Measurements from ENCODE around the gene GDPGP1.

Gene GDPGP1

DNA sequence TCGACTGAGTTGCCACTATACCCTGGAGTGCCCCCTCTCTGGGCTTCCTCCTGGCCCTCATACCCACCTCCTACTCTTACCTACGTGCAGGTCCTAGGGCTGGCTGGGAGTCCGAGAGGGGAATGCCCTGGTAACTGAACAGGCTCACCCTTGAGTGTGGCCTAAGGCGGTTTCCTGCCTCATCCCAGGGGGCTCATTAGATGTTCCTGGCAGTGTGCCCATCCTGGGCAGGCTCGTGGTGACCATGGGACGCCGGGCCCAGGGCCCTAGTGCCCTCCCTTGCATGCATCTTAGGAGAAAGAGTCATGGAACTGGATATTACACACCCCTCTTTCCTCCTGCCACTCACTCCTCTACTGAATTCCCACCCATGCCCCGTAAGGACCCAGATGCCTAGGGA lies 30.1 kb upstream of the GDPGP1 start:
- DNase-seq = peak in 33 of 58 donors; percentile 9 to 68 (median 30)

DNA sequence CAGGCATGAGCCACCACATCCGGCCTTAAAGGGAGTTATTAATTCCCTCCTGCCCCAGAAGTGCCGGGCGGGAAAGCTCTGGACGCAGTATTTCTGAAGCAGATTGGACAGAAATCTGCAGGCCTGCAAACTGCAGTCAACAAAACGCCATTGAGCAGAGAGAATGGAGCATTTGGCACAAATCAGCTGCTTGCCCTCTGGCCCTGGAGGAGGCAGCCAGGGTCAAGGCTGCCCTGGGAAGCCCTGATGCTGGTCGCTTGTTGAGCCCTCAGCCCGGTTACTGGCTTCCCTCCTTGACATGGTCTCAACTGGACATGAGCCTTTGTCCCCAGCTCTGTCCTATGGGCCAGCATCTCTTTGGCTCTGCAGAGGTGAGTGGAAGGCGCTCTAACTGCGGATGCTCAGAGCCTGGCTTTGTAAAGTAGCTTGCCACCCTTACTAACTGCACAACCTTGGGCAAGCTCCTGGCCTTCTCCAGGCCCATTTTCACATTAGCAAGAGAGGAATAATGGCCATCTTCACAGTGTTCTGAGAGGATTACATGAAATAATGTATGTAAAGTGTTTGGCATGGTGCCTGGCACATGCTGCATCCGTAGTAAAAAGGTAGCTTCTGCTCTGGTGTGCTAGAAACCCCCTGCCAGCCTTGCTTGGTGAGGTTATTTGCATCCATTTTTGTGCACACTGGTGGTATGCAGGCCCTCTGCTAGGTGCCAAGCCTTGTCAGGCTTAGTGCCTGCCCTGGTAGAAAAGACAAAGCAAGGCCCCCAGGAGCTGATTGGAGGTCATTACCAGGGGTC lies 28.8 kb upstream of the GDPGP1 start:
- peak in 18 of 58 donors; percentile 10 to 58 (median 30) for DNase-seq

- DNase-seq = peak in 1 of 58 donors; percentile 8
Measured at GRCh38 chr15:90205886-90206285, 28.1 kb upstream of the GDPGP1 start.

GRCh38 chr15:90207252-90207651 lies 26.8 kb upstream of the GDPGP1 start:
- no peak for DNase-seq

GRCh38 chr15:90208356-90208755 lies 25.7 kb upstream of the GDPGP1 start:
- DNase-seq = no peak

- no peak for DNase-seq
Measured at GRCh38 chr15:90209591-90209990, 24.4 kb upstream of the GDPGP1 start.

DNA sequence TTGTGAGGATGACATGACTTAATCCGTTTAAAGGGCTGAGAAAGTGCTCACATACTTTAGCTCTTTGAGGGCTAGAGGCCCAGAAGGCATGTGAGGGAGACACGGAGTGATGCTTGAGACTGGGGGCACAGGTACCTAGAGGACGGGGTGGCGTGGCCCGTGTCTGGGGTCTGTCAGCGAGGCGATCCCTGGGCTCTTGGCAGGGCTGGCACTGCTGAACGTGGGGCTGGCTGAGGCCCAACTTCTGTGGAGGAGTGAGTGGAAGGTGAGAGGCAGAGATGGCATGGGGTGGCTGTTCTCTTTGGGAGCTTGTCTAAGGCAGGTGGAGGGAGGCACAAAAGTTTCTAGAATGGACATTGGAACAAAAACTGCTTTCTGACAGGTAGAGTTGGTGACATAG lies 23.4 kb upstream of the GDPGP1 start:
- DNase-seq = no peak

DNA sequence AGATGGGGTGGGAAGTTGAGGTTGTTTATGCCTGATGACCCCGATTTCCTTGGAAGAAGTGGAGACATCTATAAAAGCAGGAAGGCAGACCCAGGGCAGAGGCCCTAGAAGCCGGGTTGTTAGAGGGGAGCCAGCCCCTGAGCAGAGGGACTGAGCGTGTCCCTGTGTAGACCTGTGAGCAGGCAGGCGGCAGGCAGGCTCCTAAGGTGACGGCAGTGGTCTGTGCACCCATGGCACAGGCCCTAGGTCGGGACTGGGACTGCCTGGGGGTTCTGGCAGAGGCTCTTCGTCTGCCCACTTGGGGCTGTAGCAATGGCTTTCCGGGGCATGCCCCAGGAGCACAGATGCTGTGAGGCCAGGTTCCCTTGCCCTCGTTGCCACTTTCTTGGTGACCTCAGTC lies 23.0 kb upstream of the GDPGP1 start:
- DNase-seq = no peak

DNA sequence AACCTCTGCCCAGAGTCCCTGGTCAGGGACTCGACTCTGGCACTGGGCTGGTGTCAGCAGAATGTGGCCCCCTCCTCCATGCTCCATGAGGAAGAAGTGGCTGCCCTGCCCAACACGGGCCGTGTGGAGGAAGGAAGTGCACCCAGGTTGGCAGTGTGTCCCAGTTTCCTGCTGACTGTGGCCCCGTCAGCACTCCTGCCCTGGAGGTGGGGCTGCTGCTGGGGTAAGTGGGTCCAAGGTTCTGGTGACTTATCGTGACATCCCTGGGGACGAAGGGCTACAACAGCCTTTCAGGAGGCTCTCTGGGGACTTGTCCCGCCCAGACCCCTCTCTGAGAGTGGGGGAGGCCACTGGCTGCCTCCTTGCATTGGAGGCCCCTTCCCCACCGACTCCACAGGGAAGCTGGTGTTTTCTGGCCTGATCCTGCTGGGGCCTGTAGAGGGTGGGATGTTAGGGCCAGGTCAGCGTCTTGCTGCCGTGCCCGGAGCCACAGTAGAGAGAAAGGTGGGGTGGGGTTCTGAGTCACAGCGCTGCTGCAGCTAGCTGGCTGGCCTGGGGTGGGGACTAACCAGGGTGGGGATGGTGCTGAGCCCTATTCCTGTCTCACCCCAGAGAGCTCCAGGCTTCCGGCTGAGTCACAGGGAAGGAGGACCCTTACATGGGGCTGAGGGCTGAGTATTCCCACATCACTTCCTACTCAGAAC lies 22.4 kb upstream of the GDPGP1 start:
- DNase-seq = no peak

GRCh38 chr15:90212221-90213098 lies 21.5 kb upstream of the GDPGP1 start:
- DNase-seq = peak in 2 of 58 donors; percentile 18 to 42

DNA sequence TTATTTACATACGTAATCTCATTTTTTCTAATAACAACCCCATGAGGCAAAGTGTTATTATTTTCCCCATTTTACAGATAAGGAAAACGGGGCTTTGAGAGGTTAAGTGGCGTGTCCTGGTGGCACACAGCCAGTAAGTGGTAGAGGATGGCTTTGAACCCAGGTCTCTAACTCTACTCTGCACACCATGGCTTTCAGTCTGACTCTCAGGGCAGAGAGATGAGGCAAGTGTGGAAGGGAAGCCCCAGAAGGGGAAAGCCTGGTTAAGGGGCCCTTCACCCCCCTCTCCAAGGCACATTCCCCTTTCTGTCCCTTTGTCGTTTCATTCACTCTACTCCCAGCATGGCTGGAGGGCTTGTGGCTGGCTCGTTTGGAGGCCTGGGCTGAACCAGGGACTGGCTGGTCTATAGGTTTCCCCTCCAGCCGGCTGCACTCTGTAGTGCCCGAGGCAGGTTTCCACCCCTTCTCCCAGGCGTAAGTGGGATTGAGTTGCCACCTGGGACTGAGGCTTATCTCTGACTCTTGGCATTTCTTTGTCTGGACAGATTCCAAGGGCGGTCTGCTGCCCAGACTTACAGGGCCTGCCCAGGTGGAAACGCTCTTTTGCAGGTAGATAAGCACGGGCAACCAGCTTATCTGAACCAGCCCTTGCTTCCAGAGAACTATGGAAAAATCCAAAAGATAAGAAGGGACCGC lies 20.7 kb upstream of the GDPGP1 start:
- DNase-seq = no peak

GRCh38 chr15:90213818-90214204 lies 20.2 kb upstream of the GDPGP1 start:
- no peak for DNase-seq

DNA sequence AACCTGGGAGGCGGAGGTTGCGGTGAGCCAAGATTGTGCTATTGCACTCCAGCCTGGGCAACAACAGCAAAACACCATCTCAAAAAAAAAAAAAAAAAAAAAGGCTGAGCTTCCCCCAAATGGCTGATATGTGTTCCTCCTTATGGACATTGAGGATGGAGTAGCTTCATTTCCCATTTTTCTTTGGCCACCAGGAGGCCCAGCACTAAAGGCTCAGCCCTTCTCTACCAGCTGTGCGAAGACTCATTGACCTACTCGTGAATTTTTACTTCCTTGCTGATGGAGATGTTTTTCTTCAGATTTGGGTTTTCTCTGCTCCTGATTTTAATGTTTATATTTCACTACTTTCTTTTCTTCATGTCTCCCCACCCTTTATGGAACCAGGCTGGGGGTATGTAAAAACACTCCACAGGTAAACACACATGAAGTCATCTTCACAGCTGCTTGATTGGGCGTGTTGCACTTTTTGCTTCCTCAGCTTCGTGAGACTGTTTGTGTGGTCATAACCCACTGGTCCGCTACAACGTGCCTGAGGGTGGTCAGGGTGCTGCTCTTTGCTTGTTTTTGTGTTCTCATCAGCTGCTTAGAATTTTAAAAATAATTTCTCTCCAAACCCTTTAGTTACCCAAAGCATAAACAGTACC lies 19.3 kb upstream of the GDPGP1 start:
- no peak for DNase-seq

GRCh38 chr15:90217671-90218394 lies 16.2 kb upstream of the GDPGP1 start:
- no peak for DNase-seq

GRCh38 chr15:90219421-90220141 lies 14.4 kb upstream of the GDPGP1 start:
- DNase-seq = peak in 5 of 58 donors; percentile 9 to 35 (median 18)

DNA sequence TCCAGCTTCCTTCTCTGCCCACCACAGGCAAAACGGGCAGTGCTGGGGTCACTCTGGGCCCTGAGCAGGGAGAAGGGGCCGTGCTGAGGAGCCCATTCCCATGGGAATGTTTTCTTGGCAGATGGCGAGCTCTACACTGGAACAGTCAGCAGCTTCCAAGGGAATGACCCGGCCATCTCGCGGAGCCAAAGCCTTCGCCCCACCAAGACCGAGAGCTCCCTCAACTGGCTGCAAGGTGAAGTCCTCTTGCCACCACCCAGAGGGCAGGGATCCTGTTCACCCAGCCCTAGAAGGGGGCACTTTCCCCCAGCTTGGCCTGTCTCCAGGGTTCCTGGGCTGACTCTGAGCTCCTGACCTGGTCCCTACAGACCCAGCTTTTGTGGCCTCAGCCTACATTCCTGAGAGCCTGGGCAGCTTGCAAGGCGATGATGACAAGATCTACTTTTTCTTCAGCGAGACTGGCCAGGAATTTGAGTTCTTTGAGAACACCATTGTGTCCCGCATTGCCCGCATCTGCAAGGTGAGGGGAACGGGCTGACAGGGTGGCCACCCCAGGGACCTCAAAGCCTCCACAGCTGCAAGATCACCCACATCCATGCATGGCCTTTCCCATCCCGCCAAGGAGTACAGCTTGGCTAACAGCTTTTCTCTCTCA lies 12.6 kb upstream of the GDPGP1 start:
- peak in 55 of 58 donors; percentile 20 to 86 (median 69) for DNase-seq

DNA sequence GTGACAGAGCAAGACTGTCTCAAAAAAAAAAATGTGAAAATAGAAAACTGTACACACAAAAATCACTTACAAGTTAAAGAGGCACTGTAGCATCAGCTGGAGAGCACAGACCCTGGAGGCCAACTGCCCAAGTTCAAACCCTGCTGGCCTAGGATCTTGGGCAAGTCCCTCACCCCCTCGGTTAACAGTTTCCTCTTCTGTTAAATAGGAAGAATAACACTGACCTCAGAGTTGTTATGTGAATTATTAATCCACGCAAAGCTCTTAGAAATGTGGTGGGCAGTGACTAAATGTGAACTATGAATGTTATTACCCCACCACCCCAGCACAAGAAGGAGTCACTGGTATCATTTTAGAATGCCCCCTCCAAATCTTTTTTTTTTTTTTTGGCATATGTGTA lies 11.5 kb upstream of the GDPGP1 start:
- DNase-seq = no peak

DNA sequence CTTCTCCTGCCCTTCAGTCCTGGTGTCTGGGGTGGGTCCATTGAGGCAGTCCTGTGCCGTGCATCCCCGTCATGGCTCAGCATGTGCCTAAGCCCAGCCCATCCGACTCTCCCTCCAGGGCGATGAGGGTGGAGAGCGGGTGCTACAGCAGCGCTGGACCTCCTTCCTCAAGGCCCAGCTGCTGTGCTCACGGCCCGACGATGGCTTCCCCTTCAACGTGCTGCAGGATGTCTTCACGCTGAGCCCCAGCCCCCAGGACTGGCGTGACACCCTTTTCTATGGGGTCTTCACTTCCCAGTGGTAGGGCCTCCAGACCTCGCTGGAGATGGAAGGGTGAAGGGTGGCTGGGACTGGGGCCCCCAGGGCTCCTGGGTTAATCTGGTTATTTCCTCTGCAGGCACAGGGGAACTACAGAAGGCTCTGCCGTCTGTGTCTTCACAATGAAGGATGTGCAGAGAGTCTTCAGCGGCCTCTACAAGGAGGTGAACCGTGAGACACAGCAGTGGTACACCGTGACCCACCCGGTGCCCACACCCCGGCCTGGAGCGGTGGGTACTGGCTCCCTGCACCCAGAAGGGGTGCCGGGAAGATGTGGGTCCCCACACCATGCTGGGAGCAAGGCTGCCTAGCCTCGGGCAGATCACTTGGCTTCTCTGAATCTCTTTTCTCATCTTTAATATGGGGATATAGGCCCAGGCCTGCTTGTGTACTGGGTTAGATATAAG lies 10.4 kb upstream of the GDPGP1 start:
- no peak for DNase-seq
